Gastrocnemius medialis (tissue), 4 donors: ENCODE results near the gene MYO6. TPM values are rescaled to one million over a fixed set of nuclear protein-coding genes. Genes with fewer than 3 reads are reported as not detected.

Experiments
- ATAC-seq, 2 donors: fragments of 150-250 bp; one replicate each; pipeline ENCODE4 v1.9.1; 2016
- DNase-seq, 2 donors: peaks; one replicate each; pipeline ENCODE4 v3.0.0-alpha.2; 2019
- H3K27ac ChIP-seq, 4 donors: fragments of 200-600 bp; sonication (generic); 1 replicate in 1 of 4; 2 replicates in 3 of 4; pipeline ENCODE4 v1.5.1; 2016 to 2018; ENCODE audit warnings: mild to moderate bottlenecking in 2 of 4, moderate library complexity in 1 of 4
- H3K27me3 ChIP-seq, 3 donors: fragments of 200-600 bp; sonication (generic) in 2 of 3; 1 replicate in 1 of 3; 2 replicates in 2 of 3; pipeline versions ENCODE4 v1.5.1 to v1.6.0; 2016 to 2019; ENCODE audit warnings: mild to moderate bottlenecking in 1 of 3, moderate library complexity in 1 of 3
- H3K36me3 ChIP-seq, 2 donors: fragments of 200-600 bp; sonication (generic) in 1 of 2; one replicate each; pipeline ENCODE4 v1.5.1; 2017 to 2018
- H3K4me1 ChIP-seq, 2 donors: fragments of 200-600 bp; sonication (generic) in 1 of 2; one replicate each; pipeline ENCODE4 v1.5.1; 2016 to 2017; ENCODE audit warnings: mild to moderate bottlenecking in 2 of 2
- H3K4me3 ChIP-seq, 4 donors: fragments of 200-600 bp; sonication (generic) in 3 of 4; 1 replicate in 1 of 4; 2 replicates in 3 of 4; pipeline ENCODE4 v1.5.1; 2016 to 2019; ENCODE audit warnings: mild to moderate bottlenecking in 2 of 4
- H3K9me3 ChIP-seq, 3 donors: fragments of 200-600 bp; sonication (generic) in 2 of 3; 1 replicate in 1 of 3; 2 replicates in 2 of 3; pipeline ENCODE4 v1.5.1; 2016 to 2019
- CTCF ChIP-seq, 5 experiments: fragments of 450-650 bp in 3 of 5; fragments of 200-600 bp in 2 of 5; sonication (generic) in 2 of 5; IDR thresholded peaks in 4 of 5; conservative IDR thresholded peaks in 1 of 5; 1 replicate in 4 of 5; 2 replicates in 1 of 5; pipeline ENCODE4 v1.5.1; 2016 to 2019; ENCODE audit warnings: antibody characterized with exemption in 5 of 5, mild to moderate bottlenecking in 3 of 5, moderate library complexity in 3 of 5
- POLR2A ChIP-seq, 2 donors: fragments of 450-650 bp; IDR thresholded peaks; one replicate each; pipeline ENCODE4 v1.6.1; 2017; ENCODE audit warnings: antibody characterized with exemption in 2 of 2, mild to moderate bottlenecking in 2 of 2, moderate library complexity in 2 of 2
- in situ Hi-C, 4 donors: fragments of 200-750 bp; cut with MboI; loops; one replicate each; pipeline versions ENCODE4 v1.15.0 to v1.8.0; 2017; ENCODE audit warnings: low sequenced_read_pairs in 4 of 4
- intact Hi-C: fragments of 100-400 bp; cut with DNase I; formaldehyde crosslinking; loops from one replicate; pipeline ENCODE4 v1.15.1; 2023; ENCODE audit warnings: low total_unique reads
- total RNA-seq, 4 donors: library from RNA; depleted of rRNA; stranded (reverse); fragments of >200 nt; gene quantifications; one replicate each; pipeline versions ENCODE4 v1.1.0 to v1.2.3, GENCODE V29; 2016

The MYO6 gene
- total RNA-seq, 4 donors from 2014 or later = 1.6 to 7.9 (median 4.2) TPM

GRCh38 chr6:75943381-75943780 lies 194.3 kb downstream of the MYO6 start:
- in situ Hi-C loops = loop anchor here in 3 of 4 donors (25.0 kb wide), 1 partner anchor 1519 kb away; the partner anchor contains the start of gene HTR1B (in 3 of the 3)
- ATAC-seq (no peak), DNase-seq (no peak)
- intact Hi-C loops = no loop called here
- Histone ChIP-seq H3K4me1 (no peaks in the 10 kb centered on the region), H3K4me3 (no peak overlapping the region), H3K36me3 (no peaks in the 10 kb centered on the region), H3K27me3 (no peaks in the 10 kb centered on the region), H3K27ac (no peak overlapping the region), H3K9me3 (no peaks in the 10 kb centered on the region)
- TF ChIP-seq CTCF (IDR thresholded peaks at IDR 0.05 in 4 of 5, conservative IDR thresholded peaks at IDR 0.05 in 1 of 5) (no peak), POLR2A (IDR thresholded peaks at IDR 0.05) (no peak)

GRCh38 chr6:75946146-75946831 lies 197.2 kb downstream of the MYO6 start:
- no peak overlapping the region for H3K27ac ChIP-seq
- intact Hi-C loops = no loop called here
- H3K36me3 ChIP-seq = no peaks in the 10 kb centered on the region
- DNase-seq (no peak), ATAC-seq (no peak)
- no peaks in the 10 kb centered on the region for H3K9me3 ChIP-seq
- H3K27me3 ChIP-seq = no peaks in the 10 kb centered on the region
- no peaks in the 10 kb centered on the region for H3K4me1 ChIP-seq
- TF ChIP-seq CTCF (IDR thresholded peaks at IDR 0.05 in 4 of 5, conservative IDR thresholded peaks at IDR 0.05 in 1 of 5) (no peak), POLR2A (IDR thresholded peaks at IDR 0.05) (no peak)
- in situ Hi-C loops = loop anchor here in 3 of 4 donors (25.0 kb wide), 1 partner anchor 1516 kb away; the partner anchor contains the start of gene HTR1B (in 3 of the 3)
- H3K4me3 ChIP-seq = no peak overlapping the region

- ATAC-seq = no peak
- intact Hi-C loops (no loop called here), in situ Hi-C loops (loop anchor here in 3 of 4 donors (25.0 kb wide), 1 partner anchor 1514 kb away; the partner anchor contains the start of gene HTR1B (in 3 of the 3))
Observed at GRCh38 chr6:75947935-75948334, 198.9 kb downstream of the MYO6 start.

GRCh38 chr6:75952128-75952527 lies 203.1 kb downstream of the MYO6 start:
- Histone ChIP-seq H3K4me3 (no peak overlapping the region), H3K4me1 (no peaks in the 10 kb centered on the region), H3K36me3 (no peaks in the 10 kb centered on the region), H3K27me3 (no peaks in the 10 kb centered on the region), H3K27ac (no peak overlapping the region), H3K9me3 (no peaks in the 10 kb centered on the region)
- in situ Hi-C loops = no loop called here
- DNase-seq = no peak
- intact Hi-C loops = no loop called here
- ATAC-seq = no peak
- no peak for TF ChIP-seq POLR2A (IDR thresholded peaks at IDR 0.05)
- TF ChIP-seq CTCF (IDR thresholded peaks at IDR 0.05 in 4 of 5, conservative IDR thresholded peaks at IDR 0.05 in 1 of 5) = no peak

More at GRCh38 chr6:75947935-75948334, 198.9 kb downstream of the MYO6 start:
- TF ChIP-seq CTCF (IDR thresholded peaks at IDR 0.05 in 4 of 5, conservative IDR thresholded peaks at IDR 0.05 in 1 of 5) (no peak), POLR2A (IDR thresholded peaks at IDR 0.05) (no peak)
- Histone ChIP-seq H3K27me3 (no peaks in the 10 kb centered on the region), H3K4me3 (no peak overlapping the region), H3K9me3 (no peaks in the 10 kb centered on the region), H3K36me3 (no peaks in the 10 kb centered on the region), H3K27ac (no peak overlapping the region), H3K4me1 (no peaks in the 10 kb centered on the region)
- no peak for DNase-seq
